ENCODE data around the gene IDNK. TPM values are rescaled to one million over a fixed set of nuclear protein-coding genes. Genes with fewer than 3 reads are reported as not detected.

IDNK gene
- total RNA-seq, 1 donor from 2014 or later: 3.7 TPM

DNA sequence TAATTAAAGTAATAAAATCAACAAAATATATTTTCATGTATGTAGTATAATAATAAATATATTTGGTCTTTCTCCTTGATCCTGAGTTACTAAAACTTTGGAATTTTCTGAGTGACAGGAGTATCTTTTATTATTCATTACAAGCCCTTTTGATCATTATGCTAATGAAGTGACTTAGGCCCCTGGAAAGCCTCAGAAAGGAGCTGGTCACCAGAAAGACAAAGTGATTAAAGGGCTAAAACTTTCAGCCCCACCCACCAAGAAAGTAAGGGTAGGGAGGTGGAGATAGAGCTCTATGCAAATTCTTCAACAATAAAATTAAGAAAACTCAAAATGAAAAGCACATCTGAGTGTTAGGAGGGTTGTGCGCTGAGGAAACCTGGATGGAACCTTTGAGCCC lies 57.3 kb downstream of the IDNK start:
- no peak for DNase-seq (ENCODE audit: low read depth)
- Histone ChIP-seq H3K4me3 (ENCODE audit: low read depth, low read length) (no peak overlapping the region), H3K27me3 (ENCODE audit: control insufficient read depth, insufficient read depth, low read length) (no peaks in the 10 kb centered on the region), H3K36me3 (ENCODE audit: control insufficient read depth, insufficient read depth, low read length) (peaks cover 12% of the 10 kb centered on the region)
- TF ChIP-seq, protein P1, sequence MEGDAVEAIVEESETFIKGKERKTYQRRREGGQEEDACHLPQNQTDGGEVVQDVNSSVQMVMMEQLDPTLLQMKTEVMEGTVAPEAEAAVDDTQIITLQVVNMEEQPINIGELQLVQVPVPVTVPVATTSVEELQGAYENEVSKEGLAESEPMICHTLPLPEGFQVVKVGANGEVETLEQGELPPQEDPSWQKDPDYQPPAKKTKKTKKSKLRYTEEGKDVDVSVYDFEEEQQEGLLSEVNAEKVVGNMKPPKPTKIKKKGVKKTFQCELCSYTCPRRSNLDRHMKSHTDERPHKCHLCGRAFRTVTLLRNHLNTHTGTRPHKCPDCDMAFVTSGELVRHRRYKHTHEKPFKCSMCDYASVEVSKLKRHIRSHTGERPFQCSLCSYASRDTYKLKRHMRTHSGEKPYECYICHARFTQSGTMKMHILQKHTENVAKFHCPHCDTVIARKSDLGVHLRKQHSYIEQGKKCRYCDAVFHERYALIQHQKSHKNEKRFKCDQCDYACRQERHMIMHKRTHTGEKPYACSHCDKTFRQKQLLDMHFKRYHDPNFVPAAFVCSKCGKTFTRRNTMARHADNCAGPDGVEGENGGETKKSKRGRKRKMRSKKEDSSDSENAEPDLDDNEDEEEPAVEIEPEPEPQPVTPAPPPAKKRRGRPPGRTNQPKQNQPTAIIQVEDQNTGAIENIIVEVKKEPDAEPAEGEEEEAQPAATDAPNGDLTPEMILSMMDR (IDR thresholded peaks at IDR 0.05; ENCODE audit: insufficient read depth, low read length, severe bottlenecking): no peak
- FAIRE-seq: no peak

DNA sequence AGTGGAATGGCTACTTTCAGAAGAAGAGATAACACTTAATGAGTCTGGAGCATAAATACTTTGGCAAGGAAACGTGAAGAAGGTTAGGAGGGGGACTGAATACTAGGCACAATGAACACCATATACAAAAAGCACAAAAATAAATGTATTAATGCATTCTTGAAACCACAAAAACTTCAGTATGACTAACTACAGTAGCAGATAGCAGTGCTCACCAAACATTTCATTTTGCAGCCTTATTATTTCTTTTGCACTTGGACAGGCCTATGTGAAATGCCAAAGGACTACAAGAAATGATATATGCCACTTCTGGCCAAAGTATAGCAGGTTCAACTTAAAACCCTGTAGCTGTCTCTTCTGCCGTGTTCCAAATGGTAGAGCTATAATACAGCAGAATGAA lies 58.5 kb downstream of the IDNK start:
- peaks cover 10% of the 10 kb centered on the region for H3K36me3 ChIP-seq (ENCODE audit: control insufficient read depth, insufficient read depth, low read length)
- no peaks in the 10 kb centered on the region for H3K27me3 ChIP-seq (ENCODE audit: control insufficient read depth, insufficient read depth, low read length)
- TF ChIP-seq, protein P1 (IDR thresholded peaks at IDR 0.05; ENCODE audit: insufficient read depth, low read length, severe bottlenecking): no peak
- DNase-seq (ENCODE audit: low read depth): no peak
- no peak for FAIRE-seq
- H3K4me3 ChIP-seq (ENCODE audit: low read depth, low read length): no peak overlapping the region

DNA sequence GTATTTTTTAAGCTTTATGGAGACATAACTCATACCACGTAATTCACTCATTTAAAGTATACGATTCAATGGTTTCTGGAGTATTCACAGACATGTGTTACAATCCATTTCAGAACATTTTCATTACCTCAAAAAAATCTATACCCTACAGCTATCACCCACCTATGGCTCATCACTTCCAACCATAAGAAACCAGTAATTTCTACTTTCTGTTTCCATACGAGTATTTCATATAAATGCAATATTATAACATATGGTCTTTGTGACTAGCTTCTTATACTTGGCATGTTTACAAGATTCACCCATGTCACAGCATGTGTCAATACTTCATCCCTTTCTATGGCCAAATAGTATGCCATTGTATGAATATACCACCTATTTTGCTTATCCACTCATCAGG lies 66.0 kb downstream of the IDNK start:
- Histone ChIP-seq H3K36me3 (ENCODE audit: control insufficient read depth, insufficient read depth, low read length) (no peaks in the 10 kb centered on the region), H3K27me3 (ENCODE audit: control insufficient read depth, insufficient read depth, low read length) (no peaks in the 10 kb centered on the region), H3K4me3 (ENCODE audit: low read depth, low read length) (no peak overlapping the region)
- TF ChIP-seq, protein P1 (IDR thresholded peaks at IDR 0.05; ENCODE audit: insufficient read depth, low read length, severe bottlenecking): no peak
- DNase-seq (ENCODE audit: low read depth) (no peak), FAIRE-seq (no peak)

DNA sequence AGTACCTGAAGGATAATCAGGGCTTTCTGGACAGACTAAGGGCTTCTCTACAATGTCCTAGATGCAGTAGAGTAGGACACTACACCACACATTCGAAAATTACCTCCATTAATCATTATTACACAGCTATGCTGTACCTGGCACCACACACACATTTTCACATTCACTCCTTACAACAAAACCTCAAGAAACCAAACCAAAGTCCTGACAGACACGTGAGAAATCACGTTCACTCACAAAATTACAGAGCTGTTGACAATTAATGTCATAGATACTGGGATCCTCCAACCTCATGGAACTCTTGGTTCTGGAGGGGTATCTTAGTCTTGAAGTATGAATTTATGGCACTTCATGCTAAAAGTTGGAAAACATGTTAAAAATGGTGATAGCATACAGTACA lies 68.5 kb downstream of the IDNK start:
- no peaks in the 10 kb centered on the region for H3K27me3 ChIP-seq (ENCODE audit: control insufficient read depth, insufficient read depth, low read length)
- no peaks in the 10 kb centered on the region for H3K36me3 ChIP-seq (ENCODE audit: control insufficient read depth, insufficient read depth, low read length)
- FAIRE-seq (no peak), DNase-seq (ENCODE audit: low read depth) (no peak)
- TF ChIP-seq, protein P1 (IDR thresholded peaks at IDR 0.05; ENCODE audit: insufficient read depth, low read length, severe bottlenecking): no peak
- H3K4me3 ChIP-seq (ENCODE audit: low read depth, low read length): no peak overlapping the region

Other genes with a start within 250 kb of the IDNK start
- gene FRMD3, start 84.7 kb upstream of the IDNK start, total RNA-seq: under 0.01 and 0.51 TPM in 2 replicates
- 96.4 and 124 TPM in 2 replicates for gene UBQLN1, start 84.8 kb downstream of the IDNK start, total RNA-seq
- gene GKAP1, start 194.6 kb downstream of the IDNK start, total RNA-seq: 0.53 and 0.90 TPM in 2 replicates

Measured in bronchial epithelial cell (primary cell).